GM18517 (cell line): Measurements from ENCODE around the gene JAKMIP1.
"Not testable (repeated sequence)": the region's sequence is repeated elsewhere in the genome, so short reads cannot be mapped to it uniquely, and the experiment has no call there.

ENCODE experiments used
- ATAC-seq: cut with Tn5 transposase; IDR thresholded peaks from one replicate; pipeline ENCODE4 v1.9.1; 2021; ENCODE audit warnings: mild to moderate bottlenecking, moderate library complexity; ENCODE audit not compliant: unreplicated experiment

The JAKMIP1 gene

GRCh38 chr4:6150046-6150735 is 50.2 kb downstream of the JAKMIP1 start:
- ATAC-seq = no peak

GRCh38 chr4:6148506-6149205 is 51.7 kb downstream of the JAKMIP1 start:
- no peak for ATAC-seq

- no peak for ATAC-seq
These were observed 52.9 kb downstream of the JAKMIP1 start for GRCh38 chr4:6147441-6147840.

GRCh38 chr4:6143603-6144181 is 56.7 kb downstream of the JAKMIP1 start:
- ATAC-seq = no peak

- ATAC-seq = no peak
These were observed 57.3 kb downstream of the JAKMIP1 start for GRCh38 chr4:6142935-6143602.

- ATAC-seq = no peak
These were observed 57.8 kb downstream of the JAKMIP1 start for GRCh38 chr4:6142511-6142910.

GRCh38 chr4:6141554-6141953 is 58.8 kb downstream of the JAKMIP1 start:
- no peak for ATAC-seq

- not testable (repeated sequence) for ATAC-seq
These were observed 59.3 kb downstream of the JAKMIP1 start for GRCh38 chr4:6141021-6141420.

- ATAC-seq = no peak
These were observed 62.6 kb downstream of the JAKMIP1 start for GRCh38 chr4:6137747-6138135.

DNA sequence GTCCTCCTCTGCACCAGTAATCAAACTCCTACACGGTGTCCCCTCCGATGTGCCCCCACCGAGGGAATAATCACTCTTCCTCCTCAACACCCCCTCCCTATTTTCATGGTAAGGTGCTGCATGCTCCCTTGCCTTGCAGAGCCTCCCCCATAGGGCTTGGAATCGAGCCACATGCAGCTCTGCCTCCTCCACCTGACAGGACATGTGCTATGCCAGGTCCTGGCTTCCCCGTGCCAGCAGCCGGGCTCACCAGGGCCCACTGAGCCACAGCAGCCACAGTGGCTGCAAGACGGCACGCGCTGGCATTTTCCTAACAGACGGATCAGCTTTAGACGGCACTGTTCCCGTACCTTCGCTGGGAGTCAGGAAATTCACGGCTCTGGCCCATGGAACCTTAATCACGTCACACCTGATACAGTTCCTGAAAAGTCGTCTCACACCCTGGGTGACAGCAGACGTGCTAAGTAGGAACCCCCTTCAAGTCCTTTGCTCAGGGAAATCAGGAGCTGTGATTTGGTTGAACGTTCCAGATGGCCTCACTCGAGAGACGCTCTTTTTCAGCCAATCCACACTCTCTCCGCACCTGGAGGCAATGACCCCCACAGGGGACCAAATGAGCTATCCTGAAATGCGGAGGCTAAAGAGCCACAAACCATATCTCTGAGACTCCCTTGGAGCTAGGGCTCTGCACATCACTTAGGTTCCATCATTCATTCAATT is 63.2 kb downstream of the JAKMIP1 start:
- no peak for ATAC-seq

DNA sequence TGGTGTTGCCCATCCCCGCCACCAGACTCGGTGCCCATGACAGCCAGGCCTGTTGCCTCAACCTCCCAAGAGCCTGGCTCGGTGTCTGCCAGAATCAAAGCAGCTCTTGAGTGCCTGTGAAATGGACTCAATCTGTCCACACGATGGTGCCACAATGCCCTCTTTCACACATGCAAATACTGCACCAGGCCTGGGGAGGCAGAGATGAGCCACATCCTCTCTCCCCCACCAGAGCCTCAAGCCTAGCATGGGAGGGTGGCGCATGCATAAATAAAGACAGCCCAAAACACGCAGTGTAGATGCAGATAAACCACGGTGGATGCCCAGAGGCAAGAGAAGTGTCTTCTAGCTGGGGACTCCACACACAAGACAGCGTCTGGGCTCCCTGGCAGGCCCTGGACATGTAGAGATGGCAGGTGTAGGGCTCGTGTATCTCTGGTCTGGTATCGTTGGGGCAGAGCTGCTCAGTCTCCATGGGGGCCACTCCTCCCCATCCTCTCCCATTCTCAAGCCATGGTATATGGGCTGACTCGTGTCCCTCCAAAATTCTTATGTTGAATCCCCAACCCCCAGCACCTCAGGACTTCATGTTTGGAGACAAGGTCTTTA is 65.6 kb downstream of the JAKMIP1 start:
- ATAC-seq = no peak

DNA sequence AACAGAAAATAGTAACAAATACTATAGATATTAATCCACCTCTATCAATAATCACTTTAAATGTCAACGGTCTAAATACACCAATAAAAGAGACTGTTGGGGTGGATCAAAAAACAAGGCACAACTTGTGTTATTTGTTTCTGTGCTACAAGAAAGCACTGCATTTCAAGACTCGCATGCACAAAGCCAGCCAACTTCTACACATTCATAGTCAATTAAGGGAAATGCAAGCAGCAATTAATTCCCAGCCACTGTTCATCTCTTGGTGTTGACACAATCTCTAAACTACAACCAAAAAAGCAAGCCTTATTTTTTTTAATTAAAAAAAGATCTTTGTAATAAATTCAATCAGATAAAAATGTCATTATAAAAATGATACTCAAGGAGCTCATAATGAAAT is 67.6 kb downstream of the JAKMIP1 start:
- no peak for ATAC-seq

GRCh38 chr4:6128221-6128850 is 72.0 kb downstream of the JAKMIP1 start:
- ATAC-seq = no peak

DNA sequence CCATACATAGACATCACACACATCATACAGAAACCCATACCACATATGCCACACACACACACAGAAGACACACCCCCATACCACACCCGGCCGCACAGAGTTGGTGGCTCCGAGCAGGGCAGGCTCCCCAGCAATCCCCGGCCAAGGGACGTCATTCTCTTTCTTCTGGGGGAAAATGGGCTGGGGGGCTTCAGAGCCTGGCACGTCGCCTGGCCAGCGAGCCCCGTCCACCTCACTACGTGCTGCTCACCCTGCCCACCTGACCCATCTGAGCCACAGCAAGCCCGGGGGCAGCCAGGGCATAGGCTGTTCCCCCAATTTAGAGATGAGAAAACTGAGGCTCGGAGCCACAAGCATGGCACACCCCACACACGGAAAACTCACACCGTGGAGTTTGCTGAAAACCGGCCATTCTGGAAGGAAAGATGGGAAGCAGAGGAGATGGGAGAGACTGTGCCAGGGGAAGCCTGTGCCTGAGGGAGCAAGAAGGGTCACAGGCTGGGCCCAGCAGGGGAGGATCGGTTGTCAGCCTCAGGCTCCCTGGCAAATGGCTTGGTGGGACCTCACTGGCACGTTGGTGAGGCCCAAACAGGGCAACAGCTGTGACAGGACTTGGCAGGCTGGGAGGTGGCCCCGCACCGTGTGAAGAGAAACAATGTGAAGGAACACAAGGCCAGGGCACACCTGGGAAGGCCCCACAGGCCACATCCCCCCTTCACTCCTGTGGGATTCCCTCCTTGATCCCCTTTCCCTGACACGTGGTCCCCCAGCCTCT is 73.2 kb downstream of the JAKMIP1 start:
- ATAC-seq = no peak

DNA sequence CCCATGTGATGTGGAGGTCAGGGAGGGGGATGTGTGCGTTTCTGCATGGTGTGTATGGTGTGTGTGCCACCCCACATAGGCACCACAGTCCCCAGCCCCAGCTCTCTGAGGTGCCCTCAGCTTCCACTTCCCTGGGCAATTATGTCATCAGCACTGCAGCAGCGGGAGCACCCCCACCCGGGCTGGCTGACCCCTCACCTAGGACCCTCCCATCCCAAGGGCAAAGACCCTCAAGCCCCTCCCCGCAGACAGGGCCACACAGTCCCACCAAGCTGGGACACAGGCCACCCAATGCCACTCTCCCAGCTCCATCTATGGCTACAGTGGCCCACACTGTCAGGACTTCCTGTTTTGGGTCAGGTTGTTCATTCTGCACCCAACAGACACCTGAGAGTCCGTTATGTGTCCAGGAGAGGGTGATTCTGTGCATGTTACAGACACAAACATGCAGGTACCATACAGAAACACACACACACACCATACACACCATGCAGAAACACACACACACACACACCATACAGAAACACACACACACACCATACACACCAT is 75.2 kb downstream of the JAKMIP1 start:
- no peak for ATAC-seq

DNA sequence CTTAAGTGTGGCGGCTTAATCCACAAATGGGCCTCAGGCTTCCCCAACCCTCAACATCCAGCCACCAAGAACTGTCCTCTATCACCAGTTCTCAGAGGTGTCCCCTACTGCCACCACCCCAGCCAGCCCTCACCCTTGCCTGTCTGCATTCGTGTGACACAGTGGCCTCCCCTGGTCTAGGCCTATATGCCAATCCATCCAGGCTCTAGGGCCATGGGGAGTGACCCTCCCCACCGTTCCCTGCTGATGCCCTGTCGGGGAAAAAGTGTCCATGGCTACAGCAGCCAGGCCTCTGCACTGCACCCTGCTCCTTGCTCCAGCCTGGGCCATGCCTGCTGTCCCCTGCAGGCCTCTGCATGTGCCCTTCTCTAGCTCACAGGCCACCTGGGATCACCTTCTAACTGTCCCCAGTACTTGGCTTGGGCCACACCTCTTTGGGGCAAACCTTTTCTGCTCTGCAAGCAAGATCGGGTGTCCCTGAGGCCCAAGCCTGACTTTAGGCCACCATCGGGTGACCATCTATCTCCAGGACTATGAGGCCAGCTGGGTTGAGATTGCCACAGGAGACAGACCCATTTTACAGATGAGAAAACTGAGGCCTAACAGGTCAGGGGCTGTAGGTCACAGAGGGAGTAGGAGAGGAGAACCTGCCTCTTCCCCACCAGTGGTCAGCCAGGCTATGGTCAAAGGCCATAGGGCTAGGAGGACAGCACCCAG is 75.8 kb downstream of the JAKMIP1 start:
- ATAC-seq = no peak

DNA sequence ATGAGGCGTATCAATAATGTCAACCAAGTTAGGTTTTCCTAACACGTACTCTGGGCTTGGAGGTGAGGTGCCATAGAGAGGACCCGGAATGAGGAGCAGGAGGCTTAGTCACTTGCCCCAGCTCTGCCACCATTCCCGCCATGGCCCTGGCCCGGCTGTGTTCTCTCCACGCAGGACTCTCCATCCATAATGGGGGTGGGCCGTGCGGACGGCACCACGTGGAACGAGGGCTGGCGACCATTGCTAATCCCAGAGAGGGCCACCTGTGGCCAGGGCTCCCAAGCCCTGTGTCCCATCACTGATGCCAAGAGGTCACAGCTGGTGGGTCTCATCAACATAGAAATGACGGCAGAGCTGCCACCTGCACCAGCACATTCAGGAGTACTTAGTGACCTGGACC is 76.4 kb downstream of the JAKMIP1 start:
- ATAC-seq = no peak

GRCh38 chr4:6123541-6123940 is 76.8 kb downstream of the JAKMIP1 start:
- ATAC-seq = no peak

- no peak for ATAC-seq
These were observed 77.2 kb downstream of the JAKMIP1 start for GRCh38 chr4:6123116-6123515.
